HEK293T (cell line): ENCODE data around the gene NMNAT2.

Experiments used
- ARNT ChIP-seq: fragments of 450-650 bp; IDR thresholded peaks from 2 replicates; pipeline ENCODE4 v1.6.1; 2017; ENCODE audit warnings: mild to moderate bottlenecking
- FOXK2 ChIP-seq: fragments of 450-650 bp; IDR thresholded peaks from 2 replicates; pipeline ENCODE4 v1.6.1; 2016; ENCODE audit warnings: mild to moderate bottlenecking
- FOXM1 ChIP-seq: fragments of 450-650 bp; IDR thresholded peaks from 2 replicates; pipeline ENCODE4 v1.6.1; 2017; ENCODE audit warnings: mild to moderate bottlenecking, borderline replicate concordance
- HDGF ChIP-seq: fragments of 450-650 bp; IDR thresholded peaks from 2 replicates; pipeline ENCODE4 v1.6.1; 2017; ENCODE audit warnings: antibody characterized with exemption, borderline replicate concordance
- LEF1 ChIP-seq: fragments of 450-650 bp; IDR thresholded peaks from 2 replicates; pipeline ENCODE4 v1.6.1; 2017; ENCODE audit warnings: mild to moderate bottlenecking, borderline replicate concordance
- NFRKB ChIP-seq: fragments of 450-650 bp; IDR thresholded peaks from 2 replicates; pipeline ENCODE4 v1.6.1; 2016; ENCODE audit warnings: mild to moderate bottlenecking, moderate library complexity
- SP1 ChIP-seq: fragments of 450-650 bp; IDR thresholded peaks from 2 replicates; pipeline ENCODE4 v1.6.1; 2017
- SUZ12 ChIP-seq: fragments of 450-650 bp; IDR thresholded peaks from 2 replicates; pipeline ENCODE4 v1.6.1; 2016; ENCODE audit warnings: mild to moderate bottlenecking
- ZNF384 ChIP-seq: fragments of 450-650 bp; IDR thresholded peaks from 2 replicates; pipeline ENCODE4 v1.6.1; 2016
- TF ChIP-seq, protein P1 (sequence below): fragments of 450-650 bp; IDR thresholded peaks from 2 replicates; pipeline ENCODE4 v1.6.1; 2016

DNA sequence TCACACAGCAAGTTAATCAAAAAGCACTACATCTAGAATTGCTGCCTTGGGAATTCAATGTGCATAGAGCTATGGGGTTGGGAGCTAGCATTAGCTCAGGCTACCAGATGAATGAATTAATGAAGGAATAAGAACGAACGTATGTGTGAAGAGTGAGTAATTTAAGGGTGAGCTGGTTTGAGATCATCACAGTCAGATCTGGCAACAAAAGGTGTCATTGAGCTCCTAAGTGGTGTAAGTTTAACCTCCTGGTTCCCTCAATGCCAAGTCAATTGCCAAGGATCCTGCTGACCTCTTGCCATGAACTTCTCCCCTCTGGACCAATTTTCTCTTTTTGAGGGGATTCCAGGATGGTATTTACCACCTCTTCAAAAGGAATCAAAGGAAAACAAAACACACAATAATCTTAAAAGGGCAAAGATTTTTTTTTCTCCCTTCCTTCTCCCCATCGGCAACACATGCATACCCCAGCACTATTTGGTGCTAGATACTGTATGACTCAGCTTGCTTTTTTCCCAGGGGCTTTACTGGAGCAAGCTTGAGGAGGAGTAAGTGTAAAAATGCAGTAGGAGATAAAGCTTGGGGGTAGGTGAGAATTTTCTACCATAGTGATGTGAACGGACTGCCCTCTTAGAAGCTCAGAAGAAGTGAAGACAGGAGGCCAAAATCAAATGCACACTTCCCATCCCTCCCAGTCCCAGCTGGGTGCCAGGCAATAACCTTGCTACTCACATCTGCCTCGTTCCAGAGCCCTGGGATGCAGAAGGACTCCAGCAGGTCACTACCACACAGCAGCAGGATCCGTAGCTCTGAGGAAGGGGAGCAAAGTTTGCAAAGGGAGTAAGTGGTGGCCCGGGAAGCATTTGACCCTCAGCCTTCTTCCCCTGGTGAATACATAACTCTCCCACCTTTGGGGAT, 140.1 kb downstream of the NMNAT2 start:
- TF ChIP-seq SP1 (no peak), FOXM1 (no peak), NFRKB (no peak), SUZ12 (no peak), ARNT (no peak), LEF1 (no peak), HDGF (no peak), FOXK2 (no peak), ZNF384 (no peak)
- TF ChIP-seq, protein P1, sequence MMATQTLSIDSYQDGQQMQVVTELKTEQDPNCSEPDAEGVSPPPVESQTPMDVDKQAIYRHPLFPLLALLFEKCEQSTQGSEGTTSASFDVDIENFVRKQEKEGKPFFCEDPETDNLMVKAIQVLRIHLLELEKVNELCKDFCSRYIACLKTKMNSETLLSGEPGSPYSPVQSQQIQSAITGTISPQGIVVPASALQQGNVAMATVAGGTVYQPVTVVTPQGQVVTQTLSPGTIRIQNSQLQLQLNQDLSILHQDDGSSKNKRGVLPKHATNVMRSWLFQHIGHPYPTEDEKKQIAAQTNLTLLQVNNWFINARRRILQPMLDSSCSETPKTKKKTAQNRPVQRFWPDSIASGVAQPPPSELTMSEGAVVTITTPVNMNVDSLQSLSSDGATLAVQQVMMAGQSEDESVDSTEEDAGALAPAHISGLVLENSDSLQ = no peak
